SK-N-SH (cell line): ENCODE results near the gene RAB4B. TPM values are rescaled to one million over a fixed set of nuclear protein-coding genes. Genes with fewer than 3 reads are reported as not detected.

ENCODE experiments used
- CTCF ChIA-PET: fragments of 300-600, 350-600 bp; formaldehyde crosslinking; extraction: SDS; loops from one replicate; lab custom pipeline; 2021; lab: Yijun Ruan, JAX
- POLR2A ChIA-PET: fragments of 350-600 bp; sonication (Branson Sonifier 250); formaldehyde crosslinking; extraction: SDS; loops from one replicate; lab custom pipeline; 2020; ENCODE audit warnings: antibody characterized with exemption, inconsistent platforms; lab: Yijun Ruan, JAX
- DNase-seq: peaks from one replicate; pipeline ENCODE4 v3.0.0; 2012
- H2AFZ ChIP-seq: fragments of 200-600 bp; sonication (generic); 2 replicates; pipeline ENCODE4 v1.8.1; 2016; ENCODE audit warnings: antibody characterized with exemption, mild to moderate bottlenecking, low read depth
- H3F3A ChIP-seq: fragments of 200-600 bp; sonication (generic); replicated peaks from 2 replicates; pipeline ENCODE3; 2016; ENCODE audit warnings: antibody characterized with exemption, mild to moderate bottlenecking; ENCODE audit not compliant: insufficient read depth
- H3K27ac ChIP-seq, 2 experiments: fragments of 200-500 bp in 1 of 2; fragments of 200-600 bp in 1 of 2; sonication (Bioruptor generic) in 1 of 2; sonication (generic), shearing (Covaris generic) in 1 of 2; 2 replicates each; pipeline versions ENCODE4 v1.5.1 to v1.6.1; 2014 to 2016; ENCODE audit warnings: low read depth in 2 of 2, inconsistent platforms in 1 of 2, low read length in 1 of 2, mild to moderate bottlenecking in 1 of 2, mixed read lengths in 1 of 2
- H3K27me3 ChIP-seq: fragments of 200-600 bp; sonication (generic), shearing (Covaris generic); 2 replicates; pipeline ENCODE4 v1.6.1; 2016; ENCODE audit warnings: mixed run types; ENCODE audit not compliant: insufficient read depth
- H3K36me3 ChIP-seq, 2 experiments: fragments of 200-500 bp in 1 of 2; fragments of 200-600 bp in 1 of 2; sonication (Bioruptor generic) in 1 of 2; sonication (generic) in 1 of 2; replicated peaks in 1 of 2; 2 replicates each; pipeline versions ENCODE3 to v1.5.1; 2014 to 2016; ENCODE audit warnings: low read length in 1 of 2, mild to moderate bottlenecking in 1 of 2; ENCODE audit not compliant: insufficient read depth in 2 of 2, control insufficient read depth in 1 of 2
- H3K4me1 ChIP-seq, 2 experiments: fragments of 200-500 bp in 1 of 2; fragments of 200-600 bp in 1 of 2; sonication (Bioruptor generic) in 1 of 2; sonication (generic), shearing (Covaris generic) in 1 of 2; 2 replicates each; pipeline versions ENCODE4 v1.5.1 to v1.6.1; 2014 to 2016; ENCODE audit warnings: low read depth in 1 of 2, low read length in 1 of 2, mixed run types in 1 of 2; ENCODE audit not compliant: insufficient read depth in 2 of 2, control insufficient read depth in 1 of 2
- H3K4me2 ChIP-seq: fragments of 200-600 bp; sonication (generic), shearing (Covaris generic); 2 replicates; pipeline ENCODE4 v1.6.1; 2017; ENCODE audit warnings: mixed run types
- H3K4me3 ChIP-seq, 2 experiments: fragments of 200-500 bp in 1 of 2; fragments of 200-600 bp in 1 of 2; sonication (Bioruptor generic) in 1 of 2; sonication (generic), shearing (Covaris generic) in 1 of 2; 2 replicates each; pipeline versions ENCODE4 v1.5.1 to v1.8.1; 2014 to 2016; ENCODE audit warnings: low read depth in 2 of 2, inconsistent platforms in 1 of 2, low read length in 1 of 2, mild to moderate bottlenecking in 1 of 2, mixed read lengths in 1 of 2, moderate library complexity in 1 of 2
- H3K79me2 ChIP-seq: fragments of 200-600 bp; sonication (generic); 2 replicates; pipeline ENCODE4 v1.8.1; 2017; ENCODE audit warnings: mild to moderate bottlenecking; ENCODE audit not compliant: insufficient read depth
- H3K9ac ChIP-seq: fragments of 200-600 bp; sonication (generic); 2 replicates; pipeline ENCODE4 v1.6.1; 2017; ENCODE audit warnings: mixed run types
- H3K9me2 ChIP-seq: fragments of 200-600 bp; sonication (generic); 2 replicates; pipeline ENCODE4 v1.6.1; 2017; ENCODE audit warnings: mixed run types
- H3K9me3 ChIP-seq: fragments of 200-600 bp; sonication (generic); 2 replicates; pipeline ENCODE4 v1.6.1; 2017; ENCODE audit warnings: mixed run types, mild to moderate bottlenecking, moderate library complexity
- H4K20me1 ChIP-seq: fragments of 200-600 bp; sonication (generic); 2 replicates; pipeline ENCODE4 v1.6.1; 2017; ENCODE audit warnings: mild to moderate bottlenecking, mixed run types; ENCODE audit not compliant: insufficient read depth
- ELF1 ChIP-seq: IDR thresholded peaks from 2 replicates; pipeline ENCODE4 v1.4.0; 2012
- EP300 ChIP-seq, 2 experiments: IDR thresholded peaks; 2 replicates each; pipeline versions ENCODE4 v1.4.0 to v1.6.1; 2012; ENCODE audit warnings: borderline replicate concordance in 1 of 2, low read depth in 1 of 2, low read length in 1 of 2
- FOXJ3 ChIP-seq: sonication (generic); formaldehyde crosslinking; IDR thresholded peaks from 2 replicates; pipeline ENCODE4 v1.5.1; 2020; ENCODE audit warnings: mild to moderate bottlenecking, missing genetic modification reagents
- MAX ChIP-seq: IDR thresholded peaks from 2 replicates; pipeline ENCODE4 v1.4.0; 2012; ENCODE audit warnings: low read depth
- RAD21 ChIP-seq: IDR thresholded peaks from 2 replicates; pipeline ENCODE4 v1.6.1; 2012; ENCODE audit warnings: mild to moderate bottlenecking, low read length
- RCOR1 ChIP-seq: fragments of 150-350 bp; IDR thresholded peaks from 2 replicates; pipeline ENCODE4 v1.6.1; 2017; ENCODE audit warnings: antibody characterized with exemption, low read length
- RFX5 ChIP-seq: IDR thresholded peaks from 2 replicates; pipeline ENCODE4 v1.6.1; 2012; ENCODE audit warnings: mild to moderate bottlenecking, improper control_type of control experiment, low read length
- SMC3 ChIP-seq: IDR thresholded peaks from 2 replicates; pipeline ENCODE4 v1.6.1; 2012; ENCODE audit warnings: low read depth, low read length, improper control_type of control experiment
- WGBS: methylation state at CpG from one replicate; pipeline ENCODE4 v1.1.6; 2017; ENCODE audit warnings: low lambda C conversion rate; 5-methylcytosine and 5-hydroxymethylcytosine counted together
- polyA plus RNA-seq, 3 experiments: library from polyadenylated mRNA; depleted of rRNA; stranded (reverse); fragments of >200 nt; gene quantifications; 2 replicates each; pipeline ENCODE4 v1.2.3, GENCODE V29; 2012
- TF ChIP-seq, protein P1 (sequence below): IDR thresholded peaks from 2 replicates; pipeline ENCODE4 v1.4.0; 2012; ENCODE audit warnings: low read depth, borderline replicate concordance
- TF ChIP-seq, protein P2 (sequence below): fragments of 150-350 bp; IDR thresholded peaks from 2 replicates; pipeline ENCODE4 v1.6.1; 2016; ENCODE audit warnings: mild to moderate bottlenecking, low read depth, low read length

The RAB4B gene
- polyA plus RNA-seq, 1 of the 3 experiments (the other 2 are of a cell fraction) = 53.2 TPM

- TF ChIP-seq EP300 (IDR thresholded peaks at IDR 0.05; ENCODE audit: borderline replicate concordance in 1 of 2, low read depth in 1 of 2, low read length in 1 of 2) = no peak
- no peak for TF ChIP-seq FOXJ3 (CRISPR knock-in tag)
- no peak for TF ChIP-seq ELF1
Measured at GRCh38 chr19:40739030-40739839, 38.8 kb upstream of the RAB4B start (continued).

- Histone ChIP-seq H3K9me2 (no peaks in the 10 kb centered on the region), H4K20me1 (no peaks in the 10 kb centered on the region), H3K4me1 (0 out of 4 replicates have a peak, but pooled peaks cover 0 to 3% of the 10 kb centered on the region in 2 experiments), H3K9me3 (no peaks in the 10 kb centered on the region), H3K36me3 (peaks cover 9 to 11% of the 10 kb centered on the region in 2 experiments), H3K4me3 (no peak overlapping the region), H2AFZ (no peak overlapping the region), H3K27me3 (no peaks in the 10 kb centered on the region), H3K27ac (no peak overlapping the region), H3F3A (no peaks in the 10 kb centered on the region), H3K4me2 (no peak overlapping the region), H3K79me2 (no peaks in the 10 kb centered on the region), H3K9ac (no peak overlapping the region)
- TF ChIP-seq RFX5 (no peak), EP300 (IDR thresholded peaks at IDR 0.05; ENCODE audit: borderline replicate concordance in 1 of 2, low read depth in 1 of 2, low read length in 1 of 2) (no peak), RAD21 (no peak), RCOR1 (no peak), SMC3 (no peak), MAX (no peak)
- TF ChIP-seq, protein P1, sequence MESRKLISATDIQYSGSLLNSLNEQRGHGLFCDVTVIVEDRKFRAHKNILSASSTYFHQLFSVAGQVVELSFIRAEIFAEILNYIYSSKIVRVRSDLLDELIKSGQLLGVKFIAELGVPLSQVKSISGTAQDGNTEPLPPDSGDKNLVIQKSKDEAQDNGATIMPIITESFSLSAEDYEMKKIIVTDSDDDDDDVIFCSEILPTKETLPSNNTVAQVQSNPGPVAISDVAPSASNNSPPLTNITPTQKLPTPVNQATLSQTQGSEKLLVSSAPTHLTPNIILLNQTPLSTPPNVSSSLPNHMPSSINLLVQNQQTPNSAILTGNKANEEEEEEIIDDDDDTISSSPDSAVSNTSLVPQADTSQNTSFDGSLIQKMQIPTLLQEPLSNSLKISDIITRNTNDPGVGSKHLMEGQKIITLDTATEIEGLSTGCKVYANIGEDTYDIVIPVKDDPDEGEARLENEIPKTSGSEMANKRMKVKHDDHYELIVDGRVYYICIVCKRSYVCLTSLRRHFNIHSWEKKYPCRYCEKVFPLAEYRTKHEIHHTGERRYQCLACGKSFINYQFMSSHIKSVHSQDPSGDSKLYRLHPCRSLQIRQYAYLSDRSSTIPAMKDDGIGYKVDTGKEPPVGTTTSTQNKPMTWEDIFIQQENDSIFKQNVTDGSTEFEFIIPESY = no peak
- TF ChIP-seq, protein P2, sequence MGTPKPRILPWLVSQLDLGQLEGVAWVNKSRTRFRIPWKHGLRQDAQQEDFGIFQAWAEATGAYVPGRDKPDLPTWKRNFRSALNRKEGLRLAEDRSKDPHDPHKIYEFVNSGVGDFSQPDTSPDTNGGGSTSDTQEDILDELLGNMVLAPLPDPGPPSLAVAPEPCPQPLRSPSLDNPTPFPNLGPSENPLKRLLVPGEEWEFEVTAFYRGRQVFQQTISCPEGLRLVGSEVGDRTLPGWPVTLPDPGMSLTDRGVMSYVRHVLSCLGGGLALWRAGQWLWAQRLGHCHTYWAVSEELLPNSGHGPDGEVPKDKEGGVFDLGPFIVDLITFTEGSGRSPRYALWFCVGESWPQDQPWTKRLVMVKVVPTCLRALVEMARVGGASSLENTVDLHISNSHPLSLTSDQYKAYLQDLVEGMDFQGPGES = no peak
- no peak for DNase-seq
- ChIA-PET POLR2A (no interaction called here), CTCF (interaction anchor here (0.8 kb wide), 1 partner anchor 80 kb away, joined by 3 read pairs; no protein-coding TSS in a partner anchor)
- WGBS = 93% methylated on average over 6 of the region's 16 CpGs
Measured at GRCh38 chr19:40739871-40740703, 38.0 kb upstream of the RAB4B start.
